Measurements from ENCODE around the gene ZNF90.
"Not testable (repeated sequence)": the region's sequence is repeated elsewhere in the genome, so short reads cannot be mapped to it uniquely, and the experiment has no call there.

ZNF90 gene

DNA sequence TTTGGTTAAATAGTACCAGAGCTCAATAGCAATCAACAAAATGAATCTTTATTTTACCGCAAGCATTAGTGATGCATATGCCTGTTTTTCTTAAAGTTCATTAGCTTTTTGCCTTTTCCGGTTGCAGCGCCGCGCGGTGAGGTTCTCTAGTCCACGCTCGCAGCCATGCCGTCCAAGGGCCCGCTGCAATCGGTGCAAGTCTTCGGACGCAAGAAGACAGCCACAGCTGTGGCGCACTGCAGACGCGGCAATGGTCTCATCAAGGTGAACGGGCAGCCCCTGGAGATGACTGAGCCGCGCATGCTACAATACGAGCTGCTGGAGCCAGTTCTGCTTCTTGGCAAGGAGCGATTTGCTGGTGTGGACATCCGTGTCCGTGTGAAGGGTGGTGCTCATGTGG lies 47.1 kb downstream of the ZNF90 start:
- no peak for DNase-seq (ENCODE audit: extremely low read depth, low read depth)
- no peak overlapping the region for H3K4me3 ChIP-seq (replicated peaks; ENCODE audit: low read depth, low read length)
- TF ChIP-seq, protein P1, sequence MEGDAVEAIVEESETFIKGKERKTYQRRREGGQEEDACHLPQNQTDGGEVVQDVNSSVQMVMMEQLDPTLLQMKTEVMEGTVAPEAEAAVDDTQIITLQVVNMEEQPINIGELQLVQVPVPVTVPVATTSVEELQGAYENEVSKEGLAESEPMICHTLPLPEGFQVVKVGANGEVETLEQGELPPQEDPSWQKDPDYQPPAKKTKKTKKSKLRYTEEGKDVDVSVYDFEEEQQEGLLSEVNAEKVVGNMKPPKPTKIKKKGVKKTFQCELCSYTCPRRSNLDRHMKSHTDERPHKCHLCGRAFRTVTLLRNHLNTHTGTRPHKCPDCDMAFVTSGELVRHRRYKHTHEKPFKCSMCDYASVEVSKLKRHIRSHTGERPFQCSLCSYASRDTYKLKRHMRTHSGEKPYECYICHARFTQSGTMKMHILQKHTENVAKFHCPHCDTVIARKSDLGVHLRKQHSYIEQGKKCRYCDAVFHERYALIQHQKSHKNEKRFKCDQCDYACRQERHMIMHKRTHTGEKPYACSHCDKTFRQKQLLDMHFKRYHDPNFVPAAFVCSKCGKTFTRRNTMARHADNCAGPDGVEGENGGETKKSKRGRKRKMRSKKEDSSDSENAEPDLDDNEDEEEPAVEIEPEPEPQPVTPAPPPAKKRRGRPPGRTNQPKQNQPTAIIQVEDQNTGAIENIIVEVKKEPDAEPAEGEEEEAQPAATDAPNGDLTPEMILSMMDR (IDR thresholded peaks at IDR 0.05; ENCODE audit: low read depth, low read length, missing control alignments), result no peak

DNA sequence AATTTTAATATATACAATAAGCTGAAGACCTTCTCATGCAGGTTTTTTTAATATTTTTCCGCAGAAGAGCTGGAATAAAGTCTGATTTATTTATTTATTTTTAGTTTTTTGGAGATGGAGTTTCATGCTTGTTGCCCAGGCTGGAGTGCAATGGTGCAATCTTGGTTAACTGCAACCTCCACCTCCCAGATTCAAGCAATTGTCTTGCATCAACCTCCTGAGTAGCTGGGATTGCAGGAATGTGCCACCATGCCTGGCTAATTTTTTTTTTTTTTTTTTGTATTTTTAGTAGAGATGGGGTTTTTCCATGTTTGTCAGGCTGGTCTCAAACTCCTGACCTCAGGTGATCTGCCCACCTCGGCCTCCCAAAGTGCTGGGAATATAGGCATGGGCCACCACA lies 55.1 kb downstream of the ZNF90 start:
- not testable (repeated sequence) for H3K4me3 ChIP-seq (replicated peaks; ENCODE audit: low read depth, low read length); DNase-seq (ENCODE audit: extremely low read depth, low read depth)

DNA sequence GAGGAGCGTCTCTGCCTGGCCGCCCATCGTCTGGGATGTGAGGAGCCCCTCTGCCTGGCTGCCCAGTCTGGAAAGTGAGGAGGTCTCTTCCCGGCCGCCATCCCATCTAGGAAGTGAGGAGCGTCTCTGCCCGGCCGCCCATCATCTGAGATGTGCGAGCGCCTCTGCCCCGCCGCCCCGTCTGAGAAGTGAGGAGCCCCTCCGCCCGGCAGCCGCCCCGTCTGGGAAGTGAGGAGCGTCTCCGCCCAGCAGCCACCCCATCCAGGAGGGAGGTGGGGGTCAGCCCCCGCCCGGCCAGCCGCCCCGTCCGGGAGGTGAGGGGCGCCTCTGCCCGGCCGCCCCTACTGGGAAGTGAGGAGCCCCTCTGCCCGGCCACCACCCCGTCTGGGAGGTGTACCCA lies 59.9 kb downstream of the ZNF90 start:
- not testable (repeated sequence) for DNase-seq (ENCODE audit: extremely low read depth, low read depth); H3K4me3 ChIP-seq (replicated peaks; ENCODE audit: low read depth, low read length)

DNA sequence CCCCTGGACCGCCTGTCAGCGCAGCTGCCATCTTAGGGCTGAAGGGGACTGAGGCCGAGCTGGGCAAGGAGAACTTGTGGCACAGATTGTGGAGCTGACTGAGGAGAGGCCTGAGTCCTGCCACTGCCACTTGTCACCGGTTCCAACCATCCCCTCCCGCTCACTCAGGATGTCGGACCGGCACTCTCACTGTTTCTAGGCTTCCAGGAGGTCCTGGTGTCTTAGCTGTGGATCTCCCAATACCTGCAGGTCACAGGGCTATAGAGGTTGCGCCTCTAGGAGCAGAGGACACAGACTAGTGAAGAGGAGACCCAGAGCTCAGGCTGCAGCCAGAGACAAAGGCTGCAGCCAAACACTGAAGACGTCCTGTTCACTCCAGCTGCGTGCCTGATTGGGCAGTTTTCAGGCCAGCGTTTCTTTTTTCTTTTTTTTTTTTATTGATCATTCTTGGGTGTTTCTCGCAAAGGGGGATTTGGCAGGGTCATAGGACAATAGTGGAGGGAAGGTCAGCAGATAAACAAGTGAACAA lies 73.9 kb downstream of the ZNF90 start:
- TF ChIP-seq, protein P1 (IDR thresholded peaks at IDR 0.05; ENCODE audit: low read depth, low read length, missing control alignments), result no peak
- no peak for DNase-seq (ENCODE audit: extremely low read depth, low read depth)
- H3K4me3 ChIP-seq (replicated peaks; ENCODE audit: low read depth, low read length), result no peak overlapping the region

DNA sequence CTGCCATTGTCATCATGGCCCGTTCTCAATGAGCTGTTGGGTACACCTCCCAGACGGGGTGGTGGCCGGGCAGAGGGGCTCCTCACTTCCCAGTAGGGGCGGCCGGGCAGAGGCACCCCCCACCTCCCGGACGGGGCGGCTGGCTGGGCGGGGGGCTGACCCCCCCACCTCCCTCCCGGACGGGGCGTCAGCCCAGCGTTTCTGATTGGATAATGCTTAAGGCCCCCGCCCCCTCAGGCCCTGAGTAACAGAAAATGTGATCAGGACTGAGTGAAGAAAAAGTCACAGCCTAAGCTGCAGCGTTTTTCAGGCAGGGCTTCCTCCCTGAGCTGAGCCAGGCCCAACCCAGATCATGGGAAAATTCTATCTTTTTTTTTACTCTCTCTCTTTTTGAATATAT lies 74.7 kb downstream of the ZNF90 start:
- H3K4me3 ChIP-seq (replicated peaks; ENCODE audit: low read depth, low read length); DNase-seq (ENCODE audit: extremely low read depth, low read depth): not testable (repeated sequence)

DNA sequence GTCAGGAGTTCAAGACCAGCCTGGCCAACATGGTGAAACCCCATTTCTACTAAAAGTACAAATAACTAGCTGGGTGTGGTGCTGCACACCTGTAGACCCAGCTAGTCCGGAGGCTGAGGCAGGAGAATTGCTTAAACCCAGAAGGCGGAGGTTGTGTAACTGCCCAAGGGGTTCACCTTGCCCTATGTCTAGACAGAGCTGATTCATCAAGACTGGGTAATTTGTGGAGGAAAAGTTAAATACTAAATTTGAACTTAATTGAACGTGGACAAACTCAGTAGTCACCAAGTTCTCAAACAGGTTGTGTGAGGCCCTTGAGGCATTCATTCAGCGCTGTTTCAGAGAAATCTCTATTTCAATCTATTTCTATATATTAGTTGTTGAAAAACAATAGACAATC lies 75.5 kb downstream of the ZNF90 start:
- H3K4me3 ChIP-seq (replicated peaks; ENCODE audit: low read depth, low read length), result no peak overlapping the region
- TF ChIP-seq, protein P1 (IDR thresholded peaks at IDR 0.05; ENCODE audit: low read depth, low read length, missing control alignments), result no peak
- DNase-seq (ENCODE audit: extremely low read depth, low read depth), result no peak

GRCh38 chr19:20154636-20155035 lies 76.8 kb downstream of the ZNF90 start:
- H3K4me3 ChIP-seq (replicated peaks; ENCODE audit: low read depth, low read length), result no peak overlapping the region
- DNase-seq (ENCODE audit: extremely low read depth, low read depth), result no peak
- TF ChIP-seq, protein P1 (IDR thresholded peaks at IDR 0.05; ENCODE audit: low read depth, low read length, missing control alignments), result no peak

DNA sequence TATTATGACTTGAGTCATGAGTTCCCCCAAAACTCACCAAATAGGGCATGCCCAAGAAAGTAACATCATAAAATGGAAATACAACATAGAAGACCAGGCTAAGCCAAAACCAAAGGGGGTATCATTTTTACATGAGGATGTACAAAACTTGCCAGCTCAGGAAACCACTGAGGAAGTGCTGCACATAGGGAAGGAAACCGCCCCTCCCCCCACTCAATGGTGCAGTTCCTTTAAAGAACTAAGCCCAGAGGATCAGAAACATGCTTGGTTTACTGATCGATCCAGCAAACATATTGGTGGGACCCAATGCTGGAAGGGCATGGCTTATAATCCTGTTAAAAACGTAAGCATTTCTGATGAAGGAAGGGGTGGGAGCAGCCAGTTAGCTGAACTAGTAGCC lies 85.0 kb downstream of the ZNF90 start:
- TF ChIP-seq, protein P1 (IDR thresholded peaks at IDR 0.05; ENCODE audit: low read depth, low read length, missing control alignments), result no peak
- H3K4me3 ChIP-seq (replicated peaks; ENCODE audit: low read depth, low read length), result no peak overlapping the region
- no peak for DNase-seq (ENCODE audit: extremely low read depth, low read depth)

Measured in HFF-Myc (cell line).